ENCODE measurements around the gene SFXN5. TPM values are rescaled to one million over a fixed set of nuclear protein-coding genes. Genes with fewer than 3 reads are reported as not detected.

SFXN5 gene
- total and polyA plus RNA-seq, 2 of the 8 experiments (the other 6 are each of a cell fraction or from before 2014, with no cell fraction given) = 29.3 to 33.1 TPM

- TF ChIP-seq HDAC6 (IDR thresholded peaks at IDR 0.05; ENCODE audit: low read depth, low read length) (no peak), POLR2A (IDR thresholded peaks at IDR 0.05; ENCODE audit: control extremely low read depth in 1 of 2, low read depth in 2 of 2, low read length in 2 of 2) (no peak), EZH2 (IDR thresholded peaks at IDR 0.05; ENCODE audit: low read depth, low read length, severe bottlenecking) (no peak), JUND (IDR thresholded peaks at IDR 0.05; ENCODE audit: low read length) (no peak), ASH2L (IDR thresholded peaks at IDR 0.05; ENCODE audit: low read length) (no peak), NANOG (IDR thresholded peaks at IDR 0.05; ENCODE audit: insufficient read depth, low read depth, low read length, poor library complexity, severe bottlenecking) (no peak), GABPA (IDR thresholded peaks at IDR 0.05; ENCODE audit: borderline replicate concordance, insufficient read depth, low read length) (no peak), KDM1A (IDR thresholded peaks at IDR 0.05; ENCODE audit: borderline replicate concordance, low read length) (no peak), BCL11A (IDR thresholded peaks at IDR 0.05; ENCODE audit: low read depth in 2 of 2, low read length in 2 of 2) (no peak), RFX5 (IDR thresholded peaks at IDR 0.05; ENCODE audit: borderline replicate concordance, low read depth, low read length) (no peak)
Measured at GRCh38 chr2:72931280-72931910, 140.1 kb downstream of the SFXN5 start (continued).
